ENCODE results near the gene ETV7.

DNA sequence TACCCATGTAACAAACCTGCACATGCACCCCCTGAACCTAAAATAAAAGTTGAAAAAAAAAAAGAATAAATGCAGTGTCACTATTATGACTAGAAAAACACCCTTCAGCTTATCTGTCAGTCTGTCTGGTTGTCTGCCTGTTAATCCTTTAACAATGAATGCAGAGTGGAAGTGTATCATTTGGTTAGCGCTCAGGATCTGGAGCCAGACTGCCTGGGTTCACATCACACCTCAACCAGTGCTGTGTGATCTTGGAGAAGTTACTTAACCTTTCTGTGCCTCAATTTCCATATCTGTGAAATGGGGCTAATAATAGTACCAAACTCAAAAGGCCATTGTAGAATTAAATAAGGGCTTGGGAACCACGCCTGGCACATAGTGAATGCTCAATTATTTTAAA is 16.8 kb downstream of the ETV7 start:
- TF ChIP-seq, protein P1, sequence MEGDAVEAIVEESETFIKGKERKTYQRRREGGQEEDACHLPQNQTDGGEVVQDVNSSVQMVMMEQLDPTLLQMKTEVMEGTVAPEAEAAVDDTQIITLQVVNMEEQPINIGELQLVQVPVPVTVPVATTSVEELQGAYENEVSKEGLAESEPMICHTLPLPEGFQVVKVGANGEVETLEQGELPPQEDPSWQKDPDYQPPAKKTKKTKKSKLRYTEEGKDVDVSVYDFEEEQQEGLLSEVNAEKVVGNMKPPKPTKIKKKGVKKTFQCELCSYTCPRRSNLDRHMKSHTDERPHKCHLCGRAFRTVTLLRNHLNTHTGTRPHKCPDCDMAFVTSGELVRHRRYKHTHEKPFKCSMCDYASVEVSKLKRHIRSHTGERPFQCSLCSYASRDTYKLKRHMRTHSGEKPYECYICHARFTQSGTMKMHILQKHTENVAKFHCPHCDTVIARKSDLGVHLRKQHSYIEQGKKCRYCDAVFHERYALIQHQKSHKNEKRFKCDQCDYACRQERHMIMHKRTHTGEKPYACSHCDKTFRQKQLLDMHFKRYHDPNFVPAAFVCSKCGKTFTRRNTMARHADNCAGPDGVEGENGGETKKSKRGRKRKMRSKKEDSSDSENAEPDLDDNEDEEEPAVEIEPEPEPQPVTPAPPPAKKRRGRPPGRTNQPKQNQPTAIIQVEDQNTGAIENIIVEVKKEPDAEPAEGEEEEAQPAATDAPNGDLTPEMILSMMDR (IDR thresholded peaks at IDR 0.05), result no peak
- TF ChIP-seq POLR2A (IDR thresholded peaks at IDR 0.05), result no peak

Data from body of pancreas (tissue), 4 donors.